ENCODE results near the gene CRIP1.

The CRIP1 gene

GRCh38 chr14:105475269-105476096 lies 11.2 kb upstream of the CRIP1 start:
- TF ChIP-seq JUND (IDR thresholded peaks at IDR 0.05; ENCODE audit: low read depth), result no peak
- in situ Hi-C loops (cut with HindIII; ENCODE audit: low pct_unique_long_range_greater_than_20kb, low sequenced_read_pairs), result no loop called here
- DNase-seq (ENCODE audit: low read depth in 1 of 2, low spot score in 1 of 2), result no peak

GRCh38 chr14:105476097-105476830 lies 10.4 kb upstream of the CRIP1 start:
- in situ Hi-C loops (cut with HindIII; ENCODE audit: low pct_unique_long_range_greater_than_20kb, low sequenced_read_pairs), result no loop called here

GRCh38 chr14:105476831-105477659 lies 9.6 kb upstream of the CRIP1 start:
- in situ Hi-C loops (cut with HindIII; ENCODE audit: low pct_unique_long_range_greater_than_20kb, low sequenced_read_pairs), result no loop called here
- no peak for DNase-seq (ENCODE audit: low read depth in 1 of 2, low spot score in 1 of 2)
- TF ChIP-seq JUND (IDR thresholded peaks at IDR 0.05; ENCODE audit: low read depth), result no peak

More at GRCh38 chr14:105476097-105476830, 10.4 kb upstream of the CRIP1 start:
- DNase-seq (ENCODE audit: low read depth in 1 of 2, low spot score in 1 of 2), result peak; percentile 62 to 65
- no peak for TF ChIP-seq JUND (IDR thresholded peaks at IDR 0.05; ENCODE audit: low read depth)

GRCh38 chr14:105477660-105478397 lies 8.9 kb upstream of the CRIP1 start:
- no peak for DNase-seq (ENCODE audit: low read depth in 1 of 2, low spot score in 1 of 2)
- TF ChIP-seq JUND (IDR thresholded peaks at IDR 0.05; ENCODE audit: low read depth), result no peak
- in situ Hi-C loops (cut with HindIII; ENCODE audit: low pct_unique_long_range_greater_than_20kb, low sequenced_read_pairs), result no loop called here

- TF ChIP-seq JUND (IDR thresholded peaks at IDR 0.05; ENCODE audit: low read depth), result no peak
- no peak for DNase-seq (ENCODE audit: low read depth in 1 of 2, low spot score in 1 of 2)
- in situ Hi-C loops (cut with HindIII; ENCODE audit: low pct_unique_long_range_greater_than_20kb, low sequenced_read_pairs), result no loop called here
These were observed 8.1 kb upstream of the CRIP1 start for GRCh38 chr14:105478398-105479251.

GRCh38 chr14:105479431-105480158 lies 7.1 kb upstream of the CRIP1 start:
- no peak for DNase-seq (ENCODE audit: low read depth in 1 of 2, low spot score in 1 of 2)
- in situ Hi-C loops (cut with HindIII; ENCODE audit: low pct_unique_long_range_greater_than_20kb, low sequenced_read_pairs), result no loop called here
- no peak for TF ChIP-seq JUND (IDR thresholded peaks at IDR 0.05; ENCODE audit: low read depth)

GRCh38 chr14:105480199-105480746 lies 6.4 kb upstream of the CRIP1 start:
- DNase-seq (ENCODE audit: low read depth in 1 of 2, low spot score in 1 of 2), result no peak
- TF ChIP-seq JUND (IDR thresholded peaks at IDR 0.05; ENCODE audit: low read depth), result no peak

GRCh38 chr14:105480807-105481801 lies 5.6 kb upstream of the CRIP1 start:
- in situ Hi-C loops (cut with HindIII; ENCODE audit: low pct_unique_long_range_greater_than_20kb, low sequenced_read_pairs), result no loop called here
- no peak for TF ChIP-seq JUND (IDR thresholded peaks at IDR 0.05; ENCODE audit: low read depth)
- peak; percentile 89 to 95 for DNase-seq (ENCODE audit: low read depth in 1 of 2, low spot score in 1 of 2)

More at GRCh38 chr14:105480199-105480746, 6.4 kb upstream of the CRIP1 start:
- in situ Hi-C loops (cut with HindIII; ENCODE audit: low pct_unique_long_range_greater_than_20kb, low sequenced_read_pairs), result no loop called here

- TF ChIP-seq JUND (IDR thresholded peaks at IDR 0.05; ENCODE audit: low read depth), result no peak
- in situ Hi-C loops (cut with HindIII; ENCODE audit: low pct_unique_long_range_greater_than_20kb, low sequenced_read_pairs), result no loop called here
- peak; percentile 94 to 99 for DNase-seq (ENCODE audit: low read depth in 1 of 2, low spot score in 1 of 2)
These were observed 4.7 kb upstream of the CRIP1 start for GRCh38 chr14:105481886-105482457.

Data from T47D (cell line).